ENCODE measurements around the gene CFAP410.

- TF ChIP-seq POLR2AphosphoS5 (IDR thresholded peaks at IDR 0.05; ENCODE audit: low read depth, low read length) (no peak), CTCF (IDR thresholded peaks at IDR 0.05; ENCODE audit: control extremely low read depth in 1 of 3, insufficient read depth in 1 of 3, low read depth in 1 of 3, low read length in 3 of 3) (no peak), EZH2 (IDR thresholded peaks at IDR 0.05; ENCODE audit: low read depth, low read length, severe bottlenecking) (no peak)
These were observed 35.1 kb downstream of the CFAP410 start for GRCh38 chr21:44304011-44304616.

Data from H1 (cell line).